Hindlimb muscle (tissue), 1 donor: ENCODE measurements around the gene GTF3C5. TPM values are rescaled to one million over a fixed set of nuclear protein-coding genes. Genes with fewer than 3 reads are reported as not detected.
"Not testable (repeated sequence)": the region's sequence is repeated elsewhere in the genome, so short reads cannot be mapped to it uniquely, and the experiment has no call there.

Experiments used
- DNase-seq: peaks from one replicate; pipeline ENCODE4 v3.0.0-alpha.2; 2013
- polyA plus RNA-seq: library from polyadenylated mRNA; unstranded; fragments of 120-200 nt; gene quantifications from one replicate; pipeline ENCODE4 v1.2.1, GENCODE V29; 2013; ENCODE audit not compliant: insufficient read length

Gene GTF3C5
- polyA plus RNA-seq, 1 donor: 58.8 TPM

GRCh38 chr9:133071484-133072150, 40.8 kb downstream of the GTF3C5 start:
- no peak for DNase-seq

DNA sequence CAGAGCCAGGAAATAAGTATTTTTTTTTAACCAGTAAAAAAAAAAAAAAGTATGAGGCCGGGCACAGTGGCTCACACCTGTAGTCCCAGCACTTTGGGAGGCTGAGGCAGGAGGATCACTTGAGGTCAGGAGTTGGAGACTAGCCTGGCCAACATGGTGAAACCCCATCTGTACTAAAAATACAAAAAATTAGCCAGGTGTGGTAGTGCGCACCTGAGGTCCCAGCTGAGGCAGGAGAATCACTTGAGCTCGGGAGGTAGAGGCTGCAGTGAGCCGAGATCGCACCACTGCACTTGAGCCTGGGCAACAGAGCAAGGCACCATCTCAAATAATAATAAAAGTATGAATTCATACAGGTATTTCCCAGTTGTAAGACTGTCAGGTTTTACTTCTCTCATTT, 41.4 kb downstream of the GTF3C5 start:
- not testable (repeated sequence) for DNase-seq

DNA sequence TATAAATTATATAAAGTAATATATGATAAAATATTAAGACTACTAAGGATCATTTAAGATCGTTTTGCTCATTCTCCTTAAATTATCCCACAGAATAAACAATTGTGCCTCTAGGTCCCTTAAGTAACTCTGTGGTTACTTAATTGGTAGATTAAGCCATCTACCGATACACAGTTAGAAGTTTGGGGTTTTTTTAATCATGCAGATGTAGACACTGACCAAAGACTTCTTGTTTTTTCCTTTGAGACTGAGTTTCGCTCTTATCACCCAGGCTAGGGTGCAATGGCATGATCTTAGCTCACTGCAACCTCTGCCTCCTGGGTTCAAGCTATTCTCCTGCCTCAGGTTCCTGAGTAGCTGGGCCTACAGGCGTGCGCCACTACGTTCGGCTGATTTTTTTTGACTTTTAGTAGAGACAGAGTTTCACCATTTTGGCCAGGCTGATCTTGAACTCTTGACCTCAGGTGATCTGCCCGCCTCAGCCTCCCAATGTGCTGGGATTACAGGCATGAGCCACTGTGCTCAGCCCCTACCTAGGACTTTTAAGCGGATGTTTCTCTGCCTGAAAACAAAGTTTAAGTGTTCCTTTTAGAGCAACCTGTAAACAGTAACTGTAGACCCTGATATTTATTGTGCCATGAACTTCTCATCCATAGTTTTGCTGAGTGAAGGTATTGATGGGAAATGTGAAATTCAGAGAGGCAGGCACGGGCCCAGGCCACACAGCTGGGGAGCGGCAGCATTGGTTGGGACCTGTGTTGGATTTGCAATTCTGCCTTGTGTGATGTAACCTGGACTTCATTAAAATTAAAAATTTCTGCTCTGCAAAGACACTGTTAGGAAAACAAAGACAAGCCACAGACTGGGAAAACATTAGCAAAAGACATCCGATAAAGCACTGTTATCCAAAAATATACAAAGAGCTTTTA, 42.6 kb downstream of the GTF3C5 start:
- no peak for DNase-seq

DNA sequence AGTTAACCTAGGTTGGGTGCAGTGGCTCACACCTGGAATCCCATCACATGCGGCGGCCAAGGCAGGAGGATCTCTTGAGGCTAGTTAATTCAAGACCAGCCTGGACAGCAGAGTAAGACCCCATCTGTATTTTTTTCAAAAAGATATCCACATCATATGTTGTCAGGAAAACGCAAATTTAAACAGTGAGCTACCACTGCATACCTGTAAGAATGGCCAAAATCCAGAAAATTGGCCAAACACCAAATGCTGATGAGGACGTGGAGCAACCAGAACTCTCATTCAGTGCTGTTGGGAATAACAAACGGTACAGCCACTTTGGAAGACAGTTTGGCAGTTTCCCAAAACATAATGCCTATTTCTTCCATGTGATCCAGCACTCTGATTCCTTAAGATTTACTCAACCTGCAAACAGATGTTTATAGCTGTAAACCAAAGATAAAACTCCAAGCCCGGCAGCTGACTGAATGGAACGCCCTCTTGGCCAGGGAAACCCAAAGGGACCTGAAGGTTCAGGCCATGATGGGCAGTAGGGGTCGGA, 43.4 kb downstream of the GTF3C5 start:
- no peak for DNase-seq

DNA sequence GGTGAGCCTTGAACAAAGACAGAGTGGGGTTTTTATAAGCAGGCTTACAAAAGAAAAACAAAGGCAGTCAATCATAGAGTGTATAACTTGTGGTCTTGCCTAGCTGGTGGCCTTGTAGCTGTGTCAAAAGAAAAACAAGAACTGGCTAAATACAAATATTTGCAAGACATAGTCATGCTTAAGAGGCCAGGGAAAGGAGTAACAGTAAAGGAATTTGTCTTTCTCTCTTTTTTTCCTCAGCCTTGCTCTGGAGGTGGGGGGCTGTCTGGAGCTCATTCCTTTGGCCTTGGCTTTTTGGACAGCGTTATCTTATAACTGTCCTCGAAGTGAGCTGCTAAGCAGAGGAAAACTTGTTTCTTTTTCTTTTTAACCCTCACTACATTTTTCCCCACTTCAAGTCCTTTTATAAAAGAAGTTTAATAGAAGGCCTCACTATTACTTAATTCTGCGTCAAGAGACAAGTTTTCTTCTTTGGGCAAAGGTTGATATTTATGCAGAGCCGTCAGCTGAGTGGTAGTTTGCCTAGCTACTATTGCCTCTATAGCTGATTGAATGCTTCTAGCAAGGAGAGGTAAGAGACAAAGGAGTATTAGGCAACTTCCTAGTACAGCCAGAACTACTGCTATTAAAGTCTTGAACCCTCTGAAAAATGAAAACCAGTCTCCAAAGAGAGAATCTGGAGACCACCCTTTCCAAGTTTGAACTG, 45.3 kb downstream of the GTF3C5 start:
- peak; percentile 26 for DNase-seq

- DNase-seq: no peak
Measured at GRCh38 chr9:133076691-133077090, 45.9 kb downstream of the GTF3C5 start.

DNA sequence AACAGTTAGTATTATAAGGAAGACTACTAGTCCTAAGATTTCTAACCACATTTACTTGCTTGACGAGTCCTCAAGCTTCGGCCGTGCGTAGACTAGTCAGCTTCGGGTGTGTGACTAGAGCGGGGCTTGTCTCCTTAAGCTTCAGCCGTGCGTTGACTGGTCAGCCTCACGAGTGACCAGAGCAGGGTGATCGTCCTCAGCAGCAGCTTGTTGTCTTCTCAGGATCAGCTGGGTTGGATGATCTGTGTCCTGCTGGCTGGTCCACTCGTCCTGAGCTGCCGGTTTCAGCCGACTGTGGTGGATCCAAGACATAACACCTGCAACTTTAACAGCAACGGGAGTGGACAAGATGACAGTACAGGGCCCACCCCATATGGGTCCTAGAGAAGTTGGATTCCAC, 47.7 kb downstream of the GTF3C5 start:
- DNase-seq: no peak

DNA sequence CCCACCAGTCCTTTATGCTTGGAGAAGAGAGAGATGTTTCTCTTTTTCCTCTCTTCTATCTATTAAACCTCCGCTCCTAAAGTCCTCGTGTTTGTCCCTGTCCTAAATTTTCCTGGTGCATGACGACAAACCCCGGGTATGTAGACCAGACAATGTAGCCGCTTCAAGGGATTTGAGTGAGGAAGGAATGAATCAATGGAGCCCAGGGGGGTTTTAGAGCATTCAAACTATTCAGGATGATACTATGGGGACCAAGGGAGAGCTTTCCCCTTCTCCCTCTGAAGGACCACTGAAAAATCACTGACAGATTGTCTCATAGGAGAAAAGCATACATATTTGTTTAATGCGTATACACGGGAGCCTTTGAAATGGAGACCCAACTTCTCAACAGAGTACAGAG, 49.4 kb downstream of the GTF3C5 start:
- no peak for DNase-seq

DNA sequence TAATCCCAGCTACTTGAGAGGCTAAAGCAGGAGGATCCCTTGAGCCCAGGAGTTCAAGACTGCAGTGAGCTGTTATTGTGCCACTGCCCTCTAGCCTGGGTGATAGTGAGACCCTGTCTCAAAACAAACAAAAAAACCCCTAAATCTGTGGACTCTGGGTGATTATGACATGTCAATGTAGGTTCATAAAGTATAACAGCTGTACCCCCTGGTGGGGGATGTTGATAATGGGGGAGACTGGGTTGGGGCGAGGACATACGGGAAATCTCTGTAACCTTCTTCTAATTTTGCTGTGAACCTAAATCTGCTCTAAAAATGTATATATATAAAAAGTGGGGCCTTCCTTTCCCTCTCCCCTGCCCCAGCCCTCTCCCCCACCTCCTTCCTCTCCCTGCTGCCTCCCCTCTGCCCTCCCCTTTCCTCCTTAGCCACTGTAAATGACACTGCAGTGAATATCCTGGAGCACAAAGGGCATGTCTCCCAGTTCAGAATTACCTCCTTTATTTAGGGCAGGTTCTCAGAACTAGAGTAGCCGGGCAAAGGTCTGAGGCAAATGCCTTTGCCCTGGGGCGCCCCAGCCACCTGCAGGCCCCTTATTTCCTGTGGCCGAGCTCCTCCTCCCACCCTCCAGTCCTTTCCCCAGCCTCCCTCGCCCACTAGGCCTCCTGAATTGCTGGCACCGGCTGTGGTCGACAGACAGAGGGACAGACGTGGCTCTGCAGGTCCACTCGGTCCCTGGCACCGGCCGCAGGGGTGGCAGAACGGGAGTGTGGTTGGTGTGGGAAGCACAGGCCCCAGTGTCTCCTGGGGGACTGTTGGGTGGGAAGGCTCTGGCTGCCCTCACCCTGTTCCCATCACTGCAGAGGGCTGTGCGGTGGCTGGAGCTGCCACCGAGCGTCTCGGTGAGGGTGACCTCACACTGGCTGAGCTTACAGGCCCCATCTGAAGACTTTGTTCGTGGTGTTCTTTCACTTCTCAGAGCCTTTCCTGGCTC, 50.3 kb downstream of the GTF3C5 start:
- not testable (repeated sequence) for DNase-seq

- DNase-seq: not testable (repeated sequence)
Measured at GRCh38 chr9:133081957-133082644, 51.3 kb downstream of the GTF3C5 start.

GRCh38 chr9:133083688-133084087, 52.9 kb downstream of the GTF3C5 start:
- not testable (repeated sequence) for DNase-seq

DNA sequence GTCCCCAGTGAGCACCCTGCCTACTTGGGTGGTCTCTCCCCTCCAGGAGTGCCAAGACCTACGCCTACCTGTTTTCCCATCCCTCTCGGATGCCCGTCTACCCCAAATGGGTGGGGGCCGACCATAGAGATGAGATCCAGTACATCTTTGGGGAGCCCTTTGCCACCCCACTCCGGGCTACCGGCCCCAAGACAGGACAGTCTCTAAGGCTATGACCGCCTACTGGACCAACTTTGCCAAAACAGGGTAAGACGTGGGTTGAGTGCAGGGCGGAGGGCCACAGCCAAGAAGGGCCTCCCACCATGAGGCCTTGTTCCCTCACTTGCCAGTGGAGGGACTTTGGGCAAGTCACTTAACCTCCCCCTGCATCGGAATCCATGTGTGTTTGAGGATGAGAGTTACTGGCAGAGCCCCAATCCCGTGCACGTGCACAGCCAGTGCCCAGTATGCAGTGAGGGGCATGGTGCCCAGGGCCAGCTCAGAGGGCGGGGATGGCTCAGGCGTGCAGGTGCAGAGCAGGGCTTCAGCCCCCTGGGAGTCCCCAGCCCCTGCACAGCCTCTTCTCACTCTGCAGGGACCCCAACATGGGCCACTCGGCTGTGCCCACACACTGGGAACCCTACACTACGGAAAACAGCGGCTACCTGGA, 55.5 kb downstream of the GTF3C5 start:
- DNase-seq: not testable (repeated sequence)

DNA sequence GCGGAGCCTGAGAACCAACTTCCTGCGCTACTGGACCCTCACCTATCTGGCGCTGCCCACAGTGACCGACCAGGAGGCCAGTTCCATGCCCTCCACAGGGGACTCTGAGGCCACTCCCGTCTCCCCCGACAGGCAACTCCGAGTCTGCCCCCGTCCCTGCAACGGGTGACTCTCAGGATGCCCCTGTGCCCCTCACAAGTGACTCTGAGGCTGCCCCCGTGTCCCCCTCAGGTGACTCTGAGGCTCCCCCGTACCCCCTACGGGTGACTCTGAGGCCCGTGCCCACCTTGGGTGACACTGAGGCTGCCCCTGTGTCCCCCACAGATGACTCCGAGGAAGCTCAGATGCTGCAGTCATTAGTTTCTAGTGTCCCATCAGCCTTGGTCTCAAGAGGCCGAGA, 56.1 kb downstream of the GTF3C5 start:
- no peak for DNase-seq

DNA sequence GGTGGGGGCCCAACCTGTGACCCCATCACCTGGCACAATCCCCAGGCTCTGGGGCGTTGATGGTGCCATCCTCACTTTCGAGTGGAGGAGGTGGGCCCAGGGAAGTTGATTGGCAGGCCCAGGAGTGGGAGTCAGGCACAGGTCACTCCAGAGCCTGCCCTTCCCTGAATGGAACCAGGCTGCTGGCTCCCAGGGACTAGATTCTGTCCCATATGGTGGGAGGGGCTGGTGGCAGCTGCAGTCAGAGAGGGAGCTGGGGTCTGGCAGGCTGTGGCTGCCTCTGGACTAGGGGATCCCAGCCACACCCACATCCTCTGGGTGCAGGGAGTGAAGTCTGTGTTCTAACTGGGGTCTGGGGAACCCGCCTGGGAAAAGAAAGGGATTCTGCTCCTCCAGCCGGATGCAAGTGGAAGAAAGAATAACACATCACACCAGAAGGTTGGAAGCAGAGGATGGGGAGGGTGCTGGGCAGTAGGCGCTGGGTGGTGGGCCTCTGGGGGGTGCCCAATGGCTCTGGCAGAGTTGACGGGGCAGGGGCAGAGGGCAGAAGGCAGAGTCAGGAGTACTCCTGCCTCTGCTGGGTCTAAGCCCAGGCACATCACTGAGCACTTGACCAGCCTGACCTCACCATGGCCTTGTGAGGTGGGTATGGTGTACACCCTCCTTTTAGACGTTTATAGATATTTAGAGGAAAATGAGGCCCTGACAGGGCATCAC, 56.8 kb downstream of the GTF3C5 start:
- no peak for DNase-seq

DNA sequence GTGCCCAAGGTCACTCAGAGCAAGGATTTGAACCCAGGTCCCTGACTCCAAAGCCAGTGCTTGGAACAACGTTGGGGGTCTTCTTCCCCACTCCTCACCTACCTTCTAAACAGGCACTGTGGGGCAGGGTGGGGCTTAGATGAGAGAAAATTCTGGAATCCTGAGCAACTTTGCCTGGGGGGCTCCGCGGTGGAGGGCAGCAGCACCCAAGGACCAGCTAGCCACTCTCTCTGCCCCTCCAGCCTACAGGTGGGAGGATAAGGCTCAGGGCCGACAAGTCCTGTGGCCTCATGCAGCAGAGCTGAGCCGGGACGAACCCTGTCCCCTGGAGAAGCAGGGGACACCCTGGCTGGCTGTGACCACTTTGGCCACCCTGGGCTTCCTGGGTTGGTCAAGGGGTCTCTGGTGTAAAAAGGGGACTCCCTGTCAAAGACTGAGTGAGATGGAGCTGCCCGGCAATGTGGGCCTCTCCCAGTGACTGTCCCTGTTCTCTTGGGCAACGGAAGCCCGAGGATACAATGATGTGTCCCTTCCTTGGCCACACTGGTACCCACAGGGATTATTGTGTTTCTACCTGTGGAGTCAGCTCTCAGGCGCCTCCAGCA, 57.5 kb downstream of the GTF3C5 start:
- DNase-seq: no peak

DNA sequence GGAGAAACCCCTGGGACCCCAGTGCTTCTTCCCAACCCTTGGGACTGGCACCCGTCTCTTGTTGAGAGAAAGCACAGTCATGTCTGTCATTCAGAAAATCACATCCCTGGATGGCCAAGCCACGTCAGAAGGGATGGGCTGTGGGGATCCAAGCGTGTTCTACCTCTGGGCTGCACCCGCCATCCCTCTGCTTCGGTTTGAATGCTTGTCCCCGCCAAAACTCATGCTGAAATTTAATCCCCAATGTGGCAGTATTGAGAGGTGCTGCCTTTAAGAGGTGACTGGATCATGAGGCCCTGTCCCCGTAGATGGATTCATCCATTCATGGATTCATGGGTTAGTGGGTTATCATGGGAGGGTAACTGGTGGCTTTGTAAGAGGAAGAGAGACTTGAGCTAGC, 58.0 kb downstream of the GTF3C5 start:
- DNase-seq: no peak

GRCh38 chr9:133089271-133089671, 58.5 kb downstream of the GTF3C5 start:
- no peak for DNase-seq

DNA sequence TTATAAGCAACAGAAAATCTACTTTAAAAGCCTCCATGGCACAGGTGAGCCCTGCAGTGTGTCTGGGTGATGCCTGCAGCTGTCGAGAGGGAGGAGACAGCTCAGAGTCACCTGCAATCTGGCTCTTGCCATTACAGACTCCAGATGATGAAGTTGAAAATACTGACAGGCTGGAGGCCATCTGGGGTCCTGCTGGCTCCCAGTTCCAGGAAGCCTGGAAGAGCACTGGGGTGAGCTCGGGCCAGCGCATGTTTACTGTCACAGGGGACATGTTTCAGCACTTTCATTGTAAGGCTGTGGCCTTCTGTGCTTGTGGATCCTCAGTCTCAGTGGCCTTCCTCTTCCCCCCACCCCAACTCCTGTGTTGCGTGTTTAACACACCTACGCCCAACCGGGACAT, 59.4 kb downstream of the GTF3C5 start:
- DNase-seq: no peak

GRCh38 chr9:133090752-133091385, 60.1 kb downstream of the GTF3C5 start:
- no peak for DNase-seq
